Ishikawa (cell line): Measurements from ENCODE around the gene SELENOW.

Source experiments
- CREB1 ChIP-seq: IDR thresholded peaks from 2 replicates; pipeline ENCODE4 v1.6.1; 2012; ENCODE audit warnings: low read depth
- EGR1 ChIP-seq: IDR thresholded peaks from 2 replicates; pipeline ENCODE4 v1.6.1; 2012
- EP300 ChIP-seq: IDR thresholded peaks from 2 replicates; pipeline ENCODE4 v1.6.1; 2012; ENCODE audit warnings: borderline replicate concordance
- FOXM1 ChIP-seq: IDR thresholded peaks from 2 replicates; pipeline ENCODE4 v1.6.1; 2012; ENCODE audit warnings: low read depth, borderline replicate concordance
- RAD21 ChIP-seq: IDR thresholded peaks from 2 replicates; pipeline ENCODE4 v1.6.1; 2012; ENCODE audit warnings: low read depth
- REST ChIP-seq: IDR thresholded peaks from 2 replicates; pipeline ENCODE4 v1.6.1; 2012; ENCODE audit warnings: low read depth, mild to moderate bottlenecking
- TCF12 ChIP-seq: IDR thresholded peaks from 2 replicates; pipeline ENCODE4 v1.6.1; 2012; ENCODE audit warnings: low read depth

GRCh38 chr19:47826800-47827199 is 48.3 kb downstream of the SELENOW start:
- TF ChIP-seq RAD21 (no peak), EP300 (no peak), FOXM1 (no peak), TCF12 (no peak), EGR1 (no peak), CREB1 (no peak), REST (no peak)
